ENCODE data around the gene CCDC89. TPM values are rescaled to one million over a fixed set of nuclear protein-coding genes. Genes with fewer than 3 reads are reported as not detected.

The CCDC89 gene
- total RNA-seq, 1 experiment from 2014 or later = not detected

GRCh38 chr11:85651118-85651517 is 34.9 kb downstream of the CCDC89 start:
- ChIA-PET POLR2A (interaction anchor here (7.1 to 12.0 kb wide), 2 partner anchors 9 to 22 kb away, joined by 152 to 254 read pairs; partner anchors contain the start of genes CREBZF, DLG2 and TMEM126B), CTCF (interaction anchor here (1.3 kb wide), 1 partner anchor 176 kb away, joined by 3 read pairs; no protein-coding TSS in a partner anchor)
- intact Hi-C loops (cut with micrococcal nuclease) = no loop called here
- H3K36me3 Mint-ChIP-seq (ENCODE audit: insufficient read depth, unreplicated experiment) = peaks cover 28% of the 10 kb centered on the region
- no TSS peak for BruUV-seq (replicated peaks)
- H3K9me3 Mint-ChIP-seq (ENCODE audit: unreplicated experiment) = no peaks in the 10 kb centered on the region
- TF ChIP-seq CTCF (IDR thresholded peaks at IDR 0.05; ENCODE audit: unreplicated experiment) = no peak
- no peak overlapping the region for H3K27ac Mint-ChIP-seq (ENCODE audit: low read depth, unreplicated experiment)
- H3K27me3 Mint-ChIP-seq (ENCODE audit: insufficient read depth, unreplicated experiment) = no peaks in the 10 kb centered on the region
- peaks cover 8% of the 10 kb centered on the region for H3K4me1 Mint-ChIP-seq (ENCODE audit: insufficient read depth, unreplicated experiment)
- no peak for DNase-seq (ENCODE audit: unreplicated experiment)
- no peak overlapping the region for H3K4me3 Mint-ChIP-seq (ENCODE audit: unreplicated experiment)

GRCh38 chr11:85647604-85648299 is 38.2 kb downstream of the CCDC89 start, which contains the start of gene TMEM126A:
TMEM126A (plus strand) TSS chr11:85647967; CDS start chr11:85650256, 2,289 bp downstream.
- H3K9me3 Mint-ChIP-seq (ENCODE audit: unreplicated experiment) = no peaks in the 10 kb centered on the region

GRCh38 chr11:85647078-85647477 is 38.9 kb downstream of the CCDC89 start:
- Mint-ChIP-seq H3K4me3 (ENCODE audit: unreplicated experiment) (peak overlapping the region; percentile 83), H3K36me3 (ENCODE audit: insufficient read depth, unreplicated experiment) (peaks cover 16% of the 10 kb centered on the region), H3K27ac (ENCODE audit: low read depth, unreplicated experiment) (peak overlapping the region; percentile 97), H3K4me1 (ENCODE audit: insufficient read depth, unreplicated experiment) (peaks cover 8% of the 10 kb centered on the region), H3K27me3 (ENCODE audit: insufficient read depth, unreplicated experiment) (peaks cover 8% of the 10 kb centered on the region), H3K9me3 (ENCODE audit: unreplicated experiment) (no peaks in the 10 kb centered on the region)
- ChIA-PET CTCF (interaction anchor here (0.6 to 1.9 kb wide), 8 partner anchors 9 to 182 kb away, joined by 3 to 7 read pairs (median 4); partner anchors contain the start of genes CREBZF and DLG2), POLR2A (interaction anchor here (0.5 to 12.0 kb wide), 21 partner anchors 8 to 655 kb away, joined by 3 to 254 read pairs (median 5); partner anchors contain the start of genes CREBZF, DLG2, HIKESHI and PICALM)
- DNase-seq (ENCODE audit: unreplicated experiment) = no peak
- BruUV-seq (replicated peaks) = no TSS peak
- intact Hi-C loops (cut with micrococcal nuclease) = no loop called here
- no peak for TF ChIP-seq CTCF (IDR thresholded peaks at IDR 0.05; ENCODE audit: unreplicated experiment)

More at GRCh38 chr11:85647604-85648299, 38.2 kb downstream of the CCDC89 start, which contains the start of gene TMEM126A:
- CTCF ChIA-PET = interaction anchor here (0.6 to 1.9 kb wide), 5 partner anchors 10 to 181 kb away, joined by 3 to 7 read pairs (median 5); partner anchors contain the start of genes CREBZF and DLG2
- Mint-ChIP-seq H3K27me3 (ENCODE audit: insufficient read depth, unreplicated experiment) (peaks cover 2% of the 10 kb centered on the region), H3K36me3 (ENCODE audit: insufficient read depth, unreplicated experiment) (peaks cover 21% of the 10 kb centered on the region), H3K27ac (ENCODE audit: low read depth, unreplicated experiment) (peak within 1 kb of the TSS; percentile 97), H3K4me3 (ENCODE audit: unreplicated experiment) (peak within 1 kb of the TSS; percentile 83), H3K4me1 (ENCODE audit: insufficient read depth, unreplicated experiment) (peaks cover 8% of the 10 kb centered on the region)
- no TSS peak for BruUV-seq (replicated peaks)
- intact Hi-C loops (cut with micrococcal nuclease) = no loop called here
- no peak for TF ChIP-seq CTCF (IDR thresholded peaks at IDR 0.05; ENCODE audit: unreplicated experiment)
- DNase-seq (ENCODE audit: unreplicated experiment) = peak; percentile 91
- POLR2A ChIA-PET = interaction anchor here (0.5 to 12.0 kb wide), 28 partner anchors 9 to 655 kb away, joined by 3 to 254 read pairs (median 4); partner anchors contain the start of genes CREBZF, DLG2, HIKESHI and PICALM

- intact Hi-C loops (cut with micrococcal nuclease) = no loop called here
- no peak for DNase-seq (ENCODE audit: unreplicated experiment)
- Mint-ChIP-seq H3K4me1 (ENCODE audit: insufficient read depth, unreplicated experiment) (no peaks in the 10 kb centered on the region), H3K27ac (ENCODE audit: low read depth, unreplicated experiment) (no peak overlapping the region), H3K36me3 (ENCODE audit: insufficient read depth, unreplicated experiment) (peaks cover 6% of the 10 kb centered on the region), H3K9me3 (ENCODE audit: unreplicated experiment) (no peaks in the 10 kb centered on the region), H3K27me3 (ENCODE audit: insufficient read depth, unreplicated experiment) (peaks cover 17% of the 10 kb centered on the region), H3K4me3 (ENCODE audit: unreplicated experiment) (no peak overlapping the region)
- BruUV-seq (replicated peaks) = no TSS peak
- ChIA-PET CTCF (no interaction called here), POLR2A (no interaction called here)
- TF ChIP-seq CTCF (IDR thresholded peaks at IDR 0.05; ENCODE audit: unreplicated experiment) = no peak
These were observed 42.8 kb downstream of the CCDC89 start for GRCh38 chr11:85643191-85643614.

Measured in MCF 10A (cell line).